ENCODE data around the gene CLCF1. TPM values are rescaled to one million over a fixed set of nuclear protein-coding genes. Genes with fewer than 3 reads are reported as not detected.

CLCF1 gene
- total RNA-seq, 1 donor from 2014 or later, result 0.68 TPM

GRCh38 chr11:67415501-67416304, 42.3 kb upstream of the CLCF1 start, which contains the start of gene CARNS1:
CARNS1 (plus strand) TSS chr11:67415678; CDS start chr11:67416200, 522 bp downstream.
- Mint-ChIP-seq H3K27me3 (ENCODE audit: low read depth) (peaks cover 47% of the 10 kb centered on the region), H3K27ac (ENCODE audit: unreplicated experiment) (no peak within 1 kb of the TSS), H3K36me3 (ENCODE audit: low read depth) (no peaks in the 10 kb centered on the region), H3K4me1 (peaks cover 14% of the 10 kb centered on the region), H3K4me3 (peak within 1 kb of the TSS; percentile 57), H3K9me3 (no peaks in the 10 kb centered on the region)
- no peak for TF ChIP-seq CTCF (conservative IDR thresholded peaks at IDR 0.05)
- DNase-seq (ENCODE audit: low read depth, low spot score), result no peak

GRCh38 chr11:67413266-67413849, 40.0 kb upstream of the CLCF1 start:
- Mint-ChIP-seq H3K27me3 (ENCODE audit: low read depth) (peaks cover 47% of the 10 kb centered on the region), H3K4me3 (peak overlapping the region; percentile 41), H3K36me3 (ENCODE audit: low read depth) (no peaks in the 10 kb centered on the region)

GRCh38 chr11:67412495-67413179, 39.2 kb upstream of the CLCF1 start:
- TF ChIP-seq CTCF (conservative IDR thresholded peaks at IDR 0.05), result no peak
- H3K4me1 Mint-ChIP-seq, result peaks cover 21% of the 10 kb centered on the region
- H3K4me3 Mint-ChIP-seq, result no peak overlapping the region
- no peaks in the 10 kb centered on the region for H3K36me3 Mint-ChIP-seq (ENCODE audit: low read depth)
- H3K27ac Mint-ChIP-seq (ENCODE audit: unreplicated experiment), result no peak overlapping the region
- no peaks in the 10 kb centered on the region for H3K9me3 Mint-ChIP-seq
- H3K27me3 Mint-ChIP-seq (ENCODE audit: low read depth), result peaks cover 47% of the 10 kb centered on the region
- DNase-seq (ENCODE audit: low read depth, low spot score), result no peak

More at GRCh38 chr11:67413266-67413849, 40.0 kb upstream of the CLCF1 start:
- peaks cover 21% of the 10 kb centered on the region for H3K4me1 Mint-ChIP-seq
- H3K9me3 Mint-ChIP-seq, result no peaks in the 10 kb centered on the region
- TF ChIP-seq CTCF (conservative IDR thresholded peaks at IDR 0.05), result no peak
- no peak overlapping the region for H3K27ac Mint-ChIP-seq (ENCODE audit: unreplicated experiment)
- no peak for DNase-seq (ENCODE audit: low read depth, low spot score)

- Mint-ChIP-seq H3K9me3 (no peaks in the 10 kb centered on the region), H3K4me1 (peaks cover 24% of the 10 kb centered on the region), H3K27ac (ENCODE audit: unreplicated experiment) (no peak overlapping the region), H3K27me3 (ENCODE audit: low read depth) (peaks cover 46% of the 10 kb centered on the region), H3K4me3 (no peak overlapping the region), H3K36me3 (ENCODE audit: low read depth) (no peaks in the 10 kb centered on the region)
- no peak for TF ChIP-seq CTCF (conservative IDR thresholded peaks at IDR 0.05)
- no peak for DNase-seq (ENCODE audit: low read depth, low spot score)
Observed at GRCh38 chr11:67411785-67412152, 38.4 kb upstream of the CLCF1 start.

- Mint-ChIP-seq H3K9me3 (no peaks in the 10 kb centered on the region), H3K27me3 (ENCODE audit: low read depth) (peaks cover 40% of the 10 kb centered on the region), H3K4me1 (peaks cover 18% of the 10 kb centered on the region), H3K4me3 (peak overlapping the region; percentile 59), H3K27ac (ENCODE audit: unreplicated experiment) (no peak overlapping the region), H3K36me3 (ENCODE audit: low read depth) (no peaks in the 10 kb centered on the region)
- TF ChIP-seq CTCF (conservative IDR thresholded peaks at IDR 0.05), result no peak
- DNase-seq (ENCODE audit: low read depth, low spot score), result no peak
Observed at GRCh38 chr11:67410984-67411784, 37.8 kb upstream of the CLCF1 start.
